ENCODE data around the gene GALNT18.

Gene GALNT18

DNA sequence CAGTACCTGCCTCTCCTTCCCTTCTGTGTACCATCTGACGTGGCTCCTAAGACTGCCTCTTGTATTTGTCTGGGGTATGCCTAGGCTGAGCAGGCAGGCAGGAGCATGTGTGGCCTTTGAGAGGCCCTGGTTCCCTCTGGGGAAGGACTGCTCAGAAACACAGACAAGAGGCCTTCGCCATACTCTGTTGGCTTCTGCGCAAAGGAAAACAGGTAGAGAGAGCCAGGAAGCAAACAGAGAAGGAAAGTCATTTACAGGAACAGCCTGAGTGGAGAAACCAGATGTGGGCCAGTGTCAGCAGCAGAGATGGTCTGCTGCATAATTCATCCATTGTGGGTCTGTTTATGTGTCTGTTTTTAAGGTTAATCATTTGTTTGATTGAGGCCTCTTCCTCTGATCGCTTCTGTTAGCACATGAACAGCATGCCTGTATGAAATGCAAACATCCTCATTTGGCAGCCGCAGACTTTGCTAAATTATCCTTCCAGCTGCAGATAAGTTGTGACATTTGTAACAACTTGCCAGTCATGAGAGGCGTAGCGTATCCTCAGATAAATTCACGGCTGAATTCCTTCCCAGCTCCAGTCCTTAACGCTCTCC is 119.4 kb downstream of the GALNT18 start:
- Mint-ChIP-seq H3K36me3 (ENCODE audit: low read depth) (no peaks in the 10 kb centered on the region), H3K4me3 (no peak overlapping the region), H3K9me3 (no peaks in the 10 kb centered on the region), H3K27ac (no peak overlapping the region), H3K4me1 (ENCODE audit: low read depth) (no peaks in the 10 kb centered on the region), H3K27me3 (peaks cover 8% of the 10 kb centered on the region)
- DNase-seq: no peak

DNA sequence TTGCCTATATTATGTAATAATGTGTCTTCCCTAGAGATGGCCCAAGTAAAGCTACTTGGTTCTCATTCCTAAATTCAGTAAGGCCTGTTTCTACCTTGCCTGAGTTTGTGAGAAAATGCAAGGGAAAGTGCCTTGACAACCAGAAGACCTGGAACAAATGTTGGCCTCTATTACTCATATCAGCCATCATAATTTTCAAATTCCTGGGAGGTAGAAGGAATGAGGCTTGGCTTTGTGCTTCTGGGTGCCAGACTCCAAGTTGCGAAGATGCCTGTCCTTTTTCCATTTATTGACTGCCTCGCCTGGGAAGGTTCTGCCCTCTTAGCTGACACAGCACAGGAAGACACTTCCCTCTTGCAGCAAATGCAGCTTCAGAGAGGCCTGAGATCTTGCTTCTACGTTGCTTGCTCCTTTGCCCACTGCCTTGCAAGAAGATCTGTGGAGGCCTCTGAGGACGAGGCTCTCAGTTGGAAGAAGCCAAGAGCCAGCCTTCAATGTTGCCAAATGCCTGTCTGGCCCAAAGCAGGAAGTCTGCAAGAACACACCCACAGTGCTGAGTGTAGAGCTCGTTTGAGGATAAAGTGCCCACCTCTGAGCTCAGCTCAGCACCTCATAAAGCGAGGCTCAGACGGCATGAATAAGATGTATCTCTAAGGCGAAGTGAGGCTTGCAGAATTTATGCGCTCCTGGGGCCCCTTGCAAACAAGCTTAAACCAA is 120.1 kb downstream of the GALNT18 start:
- Mint-ChIP-seq H3K4me3 (no peak overlapping the region), H3K36me3 (ENCODE audit: low read depth) (no peaks in the 10 kb centered on the region), H3K27ac (no peak overlapping the region), H3K4me1 (ENCODE audit: low read depth) (no peaks in the 10 kb centered on the region), H3K9me3 (no peaks in the 10 kb centered on the region), H3K27me3 (peaks cover 8% of the 10 kb centered on the region)
- no peak for DNase-seq

DNA sequence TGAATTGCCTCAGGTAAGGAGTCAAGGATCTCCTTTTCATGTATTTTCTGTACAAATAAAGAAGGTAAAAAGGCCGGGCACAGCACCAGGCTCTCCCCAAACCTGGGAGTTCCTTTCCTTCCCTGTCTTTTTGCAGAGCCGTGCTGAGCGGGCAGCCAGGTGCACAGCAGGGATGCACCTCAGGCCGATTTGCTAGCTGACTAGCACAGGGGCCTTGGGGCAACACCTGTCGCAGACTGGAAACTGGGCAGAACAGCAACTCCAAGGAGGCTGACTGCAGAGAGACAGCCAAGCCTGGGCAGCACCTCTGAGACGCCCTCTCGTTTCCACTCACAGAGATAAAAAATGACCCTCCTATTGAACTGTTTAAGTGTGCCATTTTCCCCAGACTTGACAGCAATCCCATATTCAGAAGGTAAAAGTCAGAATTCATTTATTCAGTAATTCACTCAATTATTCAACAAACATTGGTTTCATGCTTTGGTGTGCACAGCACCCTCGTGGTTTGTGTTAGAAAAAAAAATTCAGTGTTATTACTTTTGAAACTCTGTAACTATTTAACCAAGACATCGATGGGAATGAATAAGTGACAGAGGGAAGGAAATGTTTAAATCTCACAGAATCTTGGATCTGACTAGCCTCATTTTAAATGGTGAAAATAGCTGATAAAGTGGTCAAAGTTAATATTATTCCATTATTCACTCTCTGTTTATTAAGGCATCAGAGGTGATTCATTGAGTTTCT is 120.9 kb downstream of the GALNT18 start:
- peaks cover 8% of the 10 kb centered on the region for H3K27me3 Mint-ChIP-seq
- no peaks in the 10 kb centered on the region for H3K4me1 Mint-ChIP-seq (ENCODE audit: low read depth)
- H3K4me3 Mint-ChIP-seq: no peak overlapping the region
- no peaks in the 10 kb centered on the region for H3K36me3 Mint-ChIP-seq (ENCODE audit: low read depth)
- DNase-seq: no peak
- no peak overlapping the region for H3K27ac Mint-ChIP-seq
- no peaks in the 10 kb centered on the region for H3K9me3 Mint-ChIP-seq

DNA sequence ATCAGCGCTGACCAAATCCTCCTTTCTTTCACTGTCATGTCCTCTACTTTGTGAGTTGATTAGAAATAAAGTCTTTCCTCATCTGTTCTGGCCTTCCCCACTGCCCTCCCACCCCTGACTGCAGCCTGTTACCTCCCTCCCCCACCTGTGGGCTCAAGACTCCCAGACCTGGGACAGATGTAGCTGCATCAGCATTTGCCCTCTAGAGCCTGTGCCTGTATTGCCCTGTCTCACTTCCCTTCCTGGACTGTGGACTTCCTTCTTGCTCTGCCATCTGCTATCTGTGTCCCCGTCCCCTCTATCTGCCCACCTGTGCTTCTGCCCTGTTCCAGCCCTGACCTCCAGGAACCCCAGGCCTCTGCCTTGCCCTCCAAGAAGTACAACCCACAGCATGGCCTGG is 122.5 kb downstream of the GALNT18 start:
- no peaks in the 10 kb centered on the region for H3K9me3 Mint-ChIP-seq
- H3K4me1 Mint-ChIP-seq (ENCODE audit: low read depth): no peaks in the 10 kb centered on the region
- H3K27me3 Mint-ChIP-seq: peaks cover 12% of the 10 kb centered on the region
- no peak for DNase-seq
- H3K36me3 Mint-ChIP-seq (ENCODE audit: low read depth): no peaks in the 10 kb centered on the region
- no peak overlapping the region for H3K4me3 Mint-ChIP-seq
- no peak overlapping the region for H3K27ac Mint-ChIP-seq

DNA sequence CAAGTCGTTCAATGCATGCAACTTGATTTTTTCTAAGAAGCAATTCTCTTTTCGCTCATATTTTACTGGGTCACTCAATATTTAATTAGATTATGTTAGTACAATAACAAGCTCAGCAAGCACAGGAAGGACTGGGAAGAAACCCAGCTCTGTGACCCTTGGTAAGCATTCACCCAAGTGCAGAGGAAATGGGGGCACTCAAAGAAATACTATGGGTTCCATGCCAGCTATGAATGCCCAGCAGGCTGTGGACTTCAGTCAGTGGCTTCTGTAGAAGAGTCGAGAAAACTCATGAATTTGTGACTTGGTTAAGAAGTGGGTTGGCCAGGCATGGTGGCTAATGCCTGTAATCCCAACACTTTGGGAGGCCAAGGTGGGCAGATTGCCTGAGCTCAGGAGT is 123.6 kb downstream of the GALNT18 start:
- Mint-ChIP-seq H3K36me3 (ENCODE audit: low read depth) (no peaks in the 10 kb centered on the region), H3K27ac (no peak overlapping the region), H3K27me3 (peaks cover 11% of the 10 kb centered on the region), H3K4me1 (ENCODE audit: low read depth) (no peaks in the 10 kb centered on the region), H3K9me3 (no peaks in the 10 kb centered on the region), H3K4me3 (no peak overlapping the region)
- DNase-seq: no peak

DNA sequence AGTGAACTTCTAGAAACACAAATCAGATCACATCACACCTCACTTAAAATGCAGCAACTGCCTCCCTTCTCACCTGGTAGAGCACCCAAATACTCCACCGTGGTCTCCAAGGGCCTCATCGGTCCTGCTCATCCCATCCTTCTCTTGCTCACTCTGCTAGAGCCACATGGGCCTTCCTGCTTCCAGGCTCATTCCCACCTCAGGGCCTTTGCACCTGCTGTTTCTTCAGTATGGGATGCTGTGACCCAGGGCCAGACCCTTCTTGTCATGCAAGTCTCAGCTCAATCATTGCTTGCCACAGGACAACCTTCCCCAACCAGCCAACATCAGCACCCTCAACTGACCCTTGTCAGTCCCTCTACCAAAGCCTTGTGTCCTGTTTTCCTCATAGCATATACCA is 124.9 kb downstream of the GALNT18 start:
- H3K27ac Mint-ChIP-seq: no peak overlapping the region
- no peaks in the 10 kb centered on the region for H3K4me1 Mint-ChIP-seq (ENCODE audit: low read depth)
- no peak overlapping the region for H3K4me3 Mint-ChIP-seq
- peaks cover 12% of the 10 kb centered on the region for H3K27me3 Mint-ChIP-seq
- H3K36me3 Mint-ChIP-seq (ENCODE audit: low read depth): no peaks in the 10 kb centered on the region
- DNase-seq: no peak
- no peaks in the 10 kb centered on the region for H3K9me3 Mint-ChIP-seq

DNA sequence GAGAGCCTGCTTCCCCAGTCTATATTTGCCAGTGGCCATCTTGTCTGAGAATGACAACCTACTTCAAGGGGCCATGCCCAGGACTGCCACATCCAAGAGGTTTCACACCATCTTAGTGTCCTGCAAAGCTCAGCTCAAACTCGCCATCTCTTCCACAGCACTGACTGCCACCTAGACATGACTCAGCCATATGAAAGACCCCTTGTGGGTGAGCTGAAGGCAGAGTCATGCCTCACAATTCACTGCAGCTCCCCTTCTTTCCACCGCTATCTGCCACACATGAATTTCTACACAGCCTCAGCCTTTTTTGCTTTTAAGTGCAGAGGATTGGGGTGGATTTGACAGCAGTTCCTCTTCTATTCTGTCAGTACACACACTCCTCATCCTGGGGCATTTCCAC is 127.5 kb downstream of the GALNT18 start:
- Mint-ChIP-seq H3K4me1 (ENCODE audit: low read depth) (no peaks in the 10 kb centered on the region), H3K27me3 (peaks cover 12% of the 10 kb centered on the region), H3K27ac (no peak overlapping the region), H3K9me3 (no peaks in the 10 kb centered on the region), H3K4me3 (no peak overlapping the region), H3K36me3 (ENCODE audit: low read depth) (no peaks in the 10 kb centered on the region)
- DNase-seq: no peak

DNA sequence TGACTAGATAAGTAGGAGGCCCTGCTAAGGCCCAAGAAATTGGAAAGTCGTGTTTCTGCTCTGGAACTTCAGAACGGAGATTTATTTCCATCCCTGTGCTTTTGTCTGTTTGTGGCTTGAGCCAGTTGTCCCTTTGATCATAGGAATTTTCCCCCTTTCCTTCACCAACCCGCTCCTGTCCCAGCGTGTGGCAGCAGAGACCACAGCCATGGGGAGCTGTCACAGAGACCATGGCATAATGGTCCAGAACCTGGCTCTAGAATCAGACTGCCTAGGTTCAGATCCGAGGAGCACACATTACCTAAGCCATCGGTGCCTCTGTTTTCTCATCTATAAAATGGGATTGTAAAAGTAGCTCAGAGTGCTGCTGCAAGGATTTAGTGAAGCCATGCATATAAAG is 128.1 kb downstream of the GALNT18 start:
- no peak overlapping the region for H3K4me3 Mint-ChIP-seq
- DNase-seq: no peak
- H3K27ac Mint-ChIP-seq: no peak overlapping the region
- H3K4me1 Mint-ChIP-seq (ENCODE audit: low read depth): no peaks in the 10 kb centered on the region
- H3K9me3 Mint-ChIP-seq: no peaks in the 10 kb centered on the region
- no peaks in the 10 kb centered on the region for H3K36me3 Mint-ChIP-seq (ENCODE audit: low read depth)
- peaks cover 12% of the 10 kb centered on the region for H3K27me3 Mint-ChIP-seq

DNA sequence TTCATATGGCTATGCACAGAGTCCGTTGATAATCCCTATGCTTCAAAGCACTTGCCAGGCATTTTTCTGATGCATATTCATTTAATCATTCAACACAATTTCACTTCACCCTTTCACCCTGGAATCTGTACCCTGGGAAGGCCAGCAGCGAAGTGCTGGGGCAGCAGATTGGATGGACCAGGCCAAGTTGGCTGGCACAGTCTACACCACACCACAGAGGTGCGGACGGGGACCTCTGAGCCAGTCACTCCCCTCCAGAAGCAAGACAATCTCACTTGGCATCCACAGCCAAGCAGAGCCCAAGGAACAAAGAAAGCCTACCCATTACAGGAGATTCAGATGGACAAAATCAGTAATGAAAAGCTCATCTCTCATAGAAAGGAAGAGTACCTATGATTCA is 130.2 kb downstream of the GALNT18 start:
- Mint-ChIP-seq H3K36me3 (ENCODE audit: low read depth) (no peaks in the 10 kb centered on the region), H3K4me1 (ENCODE audit: low read depth) (no peaks in the 10 kb centered on the region), H3K27ac (no peak overlapping the region), H3K9me3 (no peaks in the 10 kb centered on the region), H3K4me3 (no peak overlapping the region), H3K27me3 (peaks cover 15% of the 10 kb centered on the region)
- no peak for DNase-seq

DNA sequence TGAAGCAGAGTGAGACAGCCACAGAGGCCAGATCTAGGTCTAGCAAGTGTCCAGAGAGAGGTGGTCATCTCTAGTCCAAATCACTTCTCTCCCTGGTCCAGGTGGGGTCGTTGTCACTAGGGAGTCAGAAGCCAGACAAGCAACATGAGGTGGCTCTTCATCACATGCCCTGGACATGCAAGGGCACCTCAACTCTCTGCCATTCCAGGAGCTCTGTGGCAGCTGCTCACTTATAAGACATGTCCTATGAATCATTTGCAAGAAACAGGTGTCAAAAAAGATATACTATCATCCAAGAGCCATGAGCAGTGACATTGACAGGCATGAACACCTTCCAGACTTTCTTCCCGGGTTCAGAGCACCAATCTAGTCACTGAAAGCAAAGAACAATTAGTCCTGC is 130.8 kb downstream of the GALNT18 start:
- no peak for DNase-seq
- Mint-ChIP-seq H3K9me3 (no peaks in the 10 kb centered on the region), H3K4me1 (ENCODE audit: low read depth) (no peaks in the 10 kb centered on the region), H3K27ac (no peak overlapping the region), H3K27me3 (peaks cover 15% of the 10 kb centered on the region), H3K4me3 (no peak overlapping the region), H3K36me3 (ENCODE audit: low read depth) (no peaks in the 10 kb centered on the region)

DNA sequence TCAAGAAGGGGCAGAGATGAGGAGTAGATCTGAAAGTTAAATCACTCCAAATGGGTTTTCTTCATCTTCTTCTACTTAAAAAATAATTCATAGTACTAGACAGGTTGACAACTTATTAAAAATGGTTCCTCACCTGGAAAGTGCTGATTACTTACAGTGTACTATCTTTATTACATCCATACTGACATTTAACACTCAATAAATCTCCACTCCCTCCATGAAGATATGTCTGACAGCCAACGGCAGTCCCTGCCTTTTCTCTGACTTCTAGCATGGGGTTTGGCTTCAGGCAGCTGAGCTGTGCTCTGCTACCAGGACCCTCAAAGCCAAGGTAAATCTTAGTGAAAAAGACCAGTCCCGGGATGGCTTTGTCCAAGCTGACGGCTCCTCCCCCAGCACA is 135.4 kb downstream of the GALNT18 start:
- Mint-ChIP-seq H3K27ac (no peak overlapping the region), H3K27me3 (peaks cover 4% of the 10 kb centered on the region), H3K9me3 (no peaks in the 10 kb centered on the region), H3K4me1 (ENCODE audit: low read depth) (no peaks in the 10 kb centered on the region), H3K4me3 (no peak overlapping the region), H3K36me3 (ENCODE audit: low read depth) (no peaks in the 10 kb centered on the region)
- DNase-seq: no peak

DNA sequence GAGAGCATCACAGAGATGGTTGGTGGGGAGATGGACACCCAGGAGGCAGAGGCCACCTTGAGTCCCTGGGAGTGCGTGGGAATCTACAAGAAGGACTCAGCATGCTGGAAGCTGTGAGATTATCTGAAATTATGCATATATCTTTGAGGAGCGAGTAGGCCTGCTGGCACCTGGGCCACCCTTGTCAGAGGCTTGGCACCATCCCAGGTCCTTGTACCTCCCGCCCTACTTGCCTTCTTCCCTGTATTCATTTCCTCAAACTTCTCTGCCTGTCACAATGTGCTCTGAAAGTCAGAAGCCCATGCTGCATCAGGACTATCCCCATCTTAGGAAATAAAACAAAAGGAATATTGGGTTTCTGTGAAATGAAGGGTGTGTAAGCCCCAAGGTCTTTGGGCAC is 135.8 kb downstream of the GALNT18 start:
- DNase-seq: no peak
- Mint-ChIP-seq H3K9me3 (no peaks in the 10 kb centered on the region), H3K36me3 (ENCODE audit: low read depth) (no peaks in the 10 kb centered on the region), H3K27me3 (peaks cover 4% of the 10 kb centered on the region), H3K4me3 (no peak overlapping the region), H3K4me1 (ENCODE audit: low read depth) (no peaks in the 10 kb centered on the region), H3K27ac (no peak overlapping the region)

DNA sequence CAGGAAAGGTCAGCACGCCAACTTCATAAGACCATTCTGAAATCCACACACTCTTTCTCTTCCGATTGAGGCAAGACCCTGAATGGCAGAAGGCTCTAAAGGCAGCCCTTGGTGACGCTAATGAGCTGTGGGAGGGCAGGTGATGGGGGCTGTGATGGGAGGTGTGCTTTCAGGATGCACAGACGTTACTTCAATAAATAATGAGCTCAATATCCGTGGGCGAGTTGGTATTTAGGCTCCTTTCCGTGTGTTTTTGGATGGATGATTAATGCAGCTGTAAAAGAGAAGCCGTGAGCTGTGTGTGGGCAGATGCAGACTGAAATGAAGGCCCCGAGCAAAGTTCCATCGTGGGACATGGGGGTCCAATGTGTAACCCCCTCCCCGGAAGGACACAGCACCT is 138.2 kb downstream of the GALNT18 start:
- H3K27me3 Mint-ChIP-seq: peaks cover 4% of the 10 kb centered on the region
- H3K4me1 Mint-ChIP-seq (ENCODE audit: low read depth): no peaks in the 10 kb centered on the region
- no peaks in the 10 kb centered on the region for H3K9me3 Mint-ChIP-seq
- H3K27ac Mint-ChIP-seq: no peak overlapping the region
- no peak overlapping the region for H3K4me3 Mint-ChIP-seq
- H3K36me3 Mint-ChIP-seq (ENCODE audit: low read depth): no peaks in the 10 kb centered on the region
- no peak for DNase-seq

DNA sequence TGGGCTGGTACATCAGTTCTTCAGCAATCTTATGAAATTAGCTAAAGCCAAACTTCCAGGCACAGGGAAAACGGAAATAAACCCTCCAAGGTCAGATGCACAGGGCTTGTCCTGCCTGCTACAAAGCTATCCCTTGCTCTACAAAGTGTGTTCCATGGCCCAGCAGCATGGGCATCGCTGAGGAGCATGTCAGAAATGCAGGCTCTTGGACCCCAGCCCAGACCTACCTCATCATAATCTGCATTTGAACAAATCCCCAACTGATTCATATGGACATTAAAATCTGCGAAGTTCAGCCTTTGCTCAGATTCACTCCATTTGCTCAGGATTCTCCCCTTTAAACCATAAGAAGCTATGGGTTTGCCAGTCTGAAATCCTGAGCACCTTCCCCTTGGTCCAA is 139.1 kb downstream of the GALNT18 start:
- no peak overlapping the region for H3K4me3 Mint-ChIP-seq
- H3K27ac Mint-ChIP-seq: no peak overlapping the region
- no peak for DNase-seq
- H3K27me3 Mint-ChIP-seq: peaks cover 3% of the 10 kb centered on the region
- no peaks in the 10 kb centered on the region for H3K36me3 Mint-ChIP-seq (ENCODE audit: low read depth)
- H3K4me1 Mint-ChIP-seq (ENCODE audit: low read depth): no peaks in the 10 kb centered on the region
- H3K9me3 Mint-ChIP-seq: no peaks in the 10 kb centered on the region

DNA sequence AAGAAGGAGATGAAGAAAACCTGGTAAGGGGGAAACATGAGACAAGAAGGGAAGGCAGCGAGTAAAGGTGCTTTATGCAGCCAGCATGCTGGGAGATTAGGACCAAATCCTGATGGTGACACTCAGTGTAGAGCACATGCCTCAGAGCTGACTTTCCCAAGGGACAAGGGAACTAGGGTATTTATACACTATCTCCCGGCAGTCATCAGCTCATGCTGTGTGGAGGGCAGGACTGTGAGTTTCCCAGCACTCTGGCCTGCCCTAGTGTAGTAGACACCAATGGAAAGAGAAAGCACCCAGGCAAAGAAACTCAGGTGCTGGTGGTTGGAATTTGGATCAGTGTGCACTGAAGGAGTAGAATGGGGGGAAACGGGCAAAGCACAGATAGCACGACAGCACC is 140.4 kb downstream of the GALNT18 start:
- no peak overlapping the region for H3K27ac Mint-ChIP-seq

More for the DNA sequence above, 140.4 kb downstream of the GALNT18 start:
- DNase-seq: no peak
- Mint-ChIP-seq H3K4me1 (ENCODE audit: low read depth) (no peaks in the 10 kb centered on the region), H3K9me3 (no peaks in the 10 kb centered on the region), H3K4me3 (no peak overlapping the region), H3K36me3 (ENCODE audit: low read depth) (no peaks in the 10 kb centered on the region), H3K27me3 (no peaks in the 10 kb centered on the region)
